Endothelial cell of umbilical vein (primary cell): Measurements from ENCODE around the gene PAM16. TPM values are rescaled to one million over a fixed set of nuclear protein-coding genes. Genes with fewer than 3 reads are reported as not detected.

Experiments used
- BruUV-seq: library from RNA; stranded (reverse); fragments of 400-500 nt; replicated peaks from 2 replicates; lab custom pipeline; 2021; lab: Mats Ljungman, UMichigan
- CTCF ChIA-PET: fragments of 300-600, 350-600 bp; sonication (Branson Sonifier 250); formaldehyde crosslinking; loops from one replicate; lab custom pipeline; 2021; ENCODE audit warnings: antibody characterized with exemption, inconsistent platforms; lab: Charles Lee
- POLR2A ChIA-PET: fragments of 300-600, 350-600 bp; sonication (Branson Sonifier 250); formaldehyde crosslinking; loops from one replicate; lab custom pipeline; 2021; ENCODE audit warnings: antibody characterized with exemption, inconsistent platforms; lab: Charles Lee
- DNase-seq: peaks from one replicate; pipeline ENCODE4 v3.0.0-alpha.2; 2011; ENCODE audit warnings: low read depth, low spot score
- FAIRE-seq: peaks from 2 replicates; lab custom pipeline; 2011; peaks lifted over from hg19 to GRCh38; lab: Jason Lieb, UNC
- H2AFZ ChIP-seq: 2 replicates; pipeline ENCODE4 v1.6.0; 2012; ENCODE audit warnings: low read depth, low read length, control low read depth, inconsistent platforms
- H3K27ac ChIP-seq: 2 replicates; pipeline ENCODE4 v1.5.1; 2011; ENCODE audit warnings: low read depth, mild to moderate bottlenecking, control low read depth, low read length, moderate library complexity; ENCODE audit not compliant: insufficient read depth
- H3K27me3 ChIP-seq, 2 experiments: 2 replicates each; pipeline versions ENCODE4 v1.6.0 to v1.6.1; 2011; ENCODE audit warnings: low read length in 2 of 2, mixed read lengths in 1 of 2; ENCODE audit not compliant: control insufficient read depth in 2 of 2, insufficient read depth in 2 of 2
- H3K36me3 ChIP-seq, 2 experiments: 2 replicates in 1 of 2; 3 replicates in 1 of 2; pipeline ENCODE4 v1.5.1; 2011; ENCODE audit warnings: low read length in 2 of 2, mild to moderate bottlenecking in 1 of 2, moderate library complexity in 1 of 2; ENCODE audit not compliant: control insufficient read depth in 2 of 2, insufficient read depth in 2 of 2; ENCODE audit errors: extremely low read depth in 1 of 2
- H3K4me1 ChIP-seq: 3 replicates; pipeline ENCODE4 v1.5.1; 2011; ENCODE audit warnings: mild to moderate bottlenecking, low read length; ENCODE audit not compliant: control insufficient read depth, insufficient read depth; ENCODE audit errors: extremely low read depth
- H3K4me2 ChIP-seq: 2 replicates; pipeline ENCODE4 v1.6.1; 2011; ENCODE audit warnings: low read length, control low read depth, mixed read lengths; ENCODE audit not compliant: insufficient read depth
- H3K4me3 ChIP-seq, 3 experiments: fragments of 200-600 bp in 1 of 3; sonication (generic), shearing (Covaris generic) in 1 of 3; replicated peaks in 1 of 3; 2 replicates each; pipeline ENCODE4 v1.5.1; 2011 to 2016; ENCODE audit warnings: control low read depth in 3 of 3, low read length in 3 of 3, mild to moderate bottlenecking in 2 of 3, inconsistent platforms in 1 of 3, low read depth in 1 of 3, moderate library complexity in 1 of 3; ENCODE audit not compliant: insufficient read depth in 1 of 3
- H3K79me2 ChIP-seq: 2 replicates; pipeline ENCODE4 v1.6.0; 2012; ENCODE audit warnings: low read length, inconsistent platforms; ENCODE audit not compliant: control insufficient read depth, insufficient read depth
- H3K9ac ChIP-seq: replicated peaks from 2 replicates; pipeline ENCODE3; 2011; ENCODE audit warnings: low read length, control low read depth; ENCODE audit not compliant: insufficient read depth; ENCODE audit errors: extremely low read depth
- H3K9me1 ChIP-seq: replicated peaks from 3 replicates; pipeline ENCODE4 v1.6.0; 2011; ENCODE audit warnings: mild to moderate bottlenecking, low read length; ENCODE audit not compliant: control insufficient read depth, insufficient read depth; ENCODE audit errors: extremely low read depth
- H3K9me3 ChIP-seq: replicated peaks from 2 replicates; pipeline ENCODE4 v1.5.1; 2012; ENCODE audit warnings: low read length, inconsistent platforms; ENCODE audit not compliant: control insufficient read depth, insufficient read depth
- H4K20me1 ChIP-seq: replicated peaks from 2 replicates; pipeline ENCODE3; 2011; ENCODE audit warnings: mild to moderate bottlenecking, low read length; ENCODE audit not compliant: control insufficient read depth, insufficient read depth; ENCODE audit errors: extremely low read depth
- EZH2 ChIP-seq: IDR thresholded peaks from 2 replicates; pipeline ENCODE4 v1.6.1; 2012; ENCODE audit warnings: borderline replicate concordance, low read depth, mild to moderate bottlenecking, moderate library complexity, low read length, inconsistent platforms; ENCODE audit not compliant: severe bottlenecking
- FOS ChIP-seq: IDR thresholded peaks from 2 replicates; pipeline ENCODE4 v1.6.1; 2011; ENCODE audit warnings: mild to moderate bottlenecking, low read length, moderate library complexity, borderline replicate concordance; ENCODE audit not compliant: insufficient read depth
- GATA2 ChIP-seq: IDR thresholded peaks from 2 replicates; pipeline ENCODE4 v1.7.0; 2011; ENCODE audit warnings: low read depth, mild to moderate bottlenecking, moderate library complexity, mixed read lengths, low read length; ENCODE audit not compliant: insufficient read length, insufficient read depth
- MYC ChIP-seq: IDR thresholded peaks from one replicate; pipeline ENCODE4 v1.6.1; 2011; ENCODE audit warnings: mild to moderate bottlenecking, low read depth, low read length
- POLR2A ChIP-seq: IDR thresholded peaks from 2 replicates; pipeline ENCODE4 v1.6.1; 2012; ENCODE audit warnings: low read depth, mild to moderate bottlenecking, control low read depth, low read length
- POLR2AphosphoS5 ChIP-seq: IDR thresholded peaks from 2 replicates; pipeline ENCODE4 v1.6.1; 2012; ENCODE audit warnings: low read depth, mild to moderate bottlenecking, control low read depth, low read length, moderate library complexity; ENCODE audit not compliant: insufficient read depth
- dilution Hi-C: fragments of 300-500 bp; cut with MboI; formaldehyde crosslinking; loops from one replicate; pipeline ENCODE4 v1.15.0; 2019; ENCODE audit warnings: low sequenced_read_pairs; ENCODE audit not compliant: extremely low pct_ligation_motif_present
- intact Hi-C: fragments of 100-400 bp; cut with micrococcal nuclease; formaldehyde crosslinking; loops from one replicate; pipeline ENCODE4 v1.10.0; 2022
- polyA plus RNA-seq, 4 experiments: library from polyadenylated mRNA; depleted of rRNA in 3 of 4; stranded (reverse) in 3 of 4; unstranded in 1 of 4; fragments of >200 nt; gene quantifications; 2 replicates each; pipeline versions ENCODE4 v1.2.1 to v1.2.3, GENCODE V29; 2011 to 2012; ENCODE audit warnings: missing spikeins in 1 of 4
- total RNA-seq: library from RNA; stranded (reverse); gene quantifications from 2 replicates; pipeline ENCODE4 v1.2.3, GENCODE V29; 2021
- TF ChIP-seq, protein P1 (sequence below), 2 donors: IDR thresholded peaks; 1 replicate in 1 of 2; 2 replicates in 1 of 2; pipeline ENCODE4 v1.5.1; 2011; ENCODE audit warnings: low read length in 2 of 2, mild to moderate bottlenecking in 2 of 2, moderate library complexity in 2 of 2, control low read depth in 1 of 2, inconsistent platforms in 1 of 2, low read depth in 1 of 2; ENCODE audit not compliant: insufficient read depth in 1 of 2; ENCODE audit errors: extremely low read depth in 1 of 2

PAM16 gene
- total and polyA plus RNA-seq, 2 donors (not counting 3 experiments of a cell fraction or from before 2014, with no cell fraction given): 40.0 to 67.2 TPM

- no peak overlapping the region for H3K9ac ChIP-seq
- intact Hi-C loops (no loop called here), dilution Hi-C loops (no loop called here)
- H4K20me1 ChIP-seq: no peaks in the 10 kb centered on the region
- FAIRE-seq (no peak), DNase-seq (no peak)
- no peak overlapping the region for H2AFZ ChIP-seq
- H3K4me3 ChIP-seq: no peak overlapping the region
- H3K9me3 ChIP-seq: no peaks in the 10 kb centered on the region
- no peaks in the 10 kb centered on the region for H3K9me1 ChIP-seq
- no peaks in the 10 kb centered on the region for H3K27me3 ChIP-seq
- TF ChIP-seq EZH2: no peak
- no peak for TF ChIP-seq MYC
- TF ChIP-seq GATA2: no peak
- TF ChIP-seq FOS: no peak
- no peak for TF ChIP-seq POLR2A
- TF ChIP-seq, protein P1, sequence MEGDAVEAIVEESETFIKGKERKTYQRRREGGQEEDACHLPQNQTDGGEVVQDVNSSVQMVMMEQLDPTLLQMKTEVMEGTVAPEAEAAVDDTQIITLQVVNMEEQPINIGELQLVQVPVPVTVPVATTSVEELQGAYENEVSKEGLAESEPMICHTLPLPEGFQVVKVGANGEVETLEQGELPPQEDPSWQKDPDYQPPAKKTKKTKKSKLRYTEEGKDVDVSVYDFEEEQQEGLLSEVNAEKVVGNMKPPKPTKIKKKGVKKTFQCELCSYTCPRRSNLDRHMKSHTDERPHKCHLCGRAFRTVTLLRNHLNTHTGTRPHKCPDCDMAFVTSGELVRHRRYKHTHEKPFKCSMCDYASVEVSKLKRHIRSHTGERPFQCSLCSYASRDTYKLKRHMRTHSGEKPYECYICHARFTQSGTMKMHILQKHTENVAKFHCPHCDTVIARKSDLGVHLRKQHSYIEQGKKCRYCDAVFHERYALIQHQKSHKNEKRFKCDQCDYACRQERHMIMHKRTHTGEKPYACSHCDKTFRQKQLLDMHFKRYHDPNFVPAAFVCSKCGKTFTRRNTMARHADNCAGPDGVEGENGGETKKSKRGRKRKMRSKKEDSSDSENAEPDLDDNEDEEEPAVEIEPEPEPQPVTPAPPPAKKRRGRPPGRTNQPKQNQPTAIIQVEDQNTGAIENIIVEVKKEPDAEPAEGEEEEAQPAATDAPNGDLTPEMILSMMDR (IDR thresholded peaks at IDR 0.05; ENCODE audit: extremely low read depth in 1 of 2, insufficient read depth in 1 of 2, low read depth in 1 of 2, low read length in 2 of 2): no peak
- TF ChIP-seq POLR2AphosphoS5: no peak
- CTCF ChIA-PET: interaction anchor here (1.2 kb wide), 1 partner anchor 37 kb away, joined by 3 read pairs; no protein-coding TSS in a partner anchor
- H3K36me3 ChIP-seq: peaks cover 0 to 18% of the 10 kb centered on the region in 2 experiments
- H3K79me2 ChIP-seq: no peaks in the 10 kb centered on the region
- H3K4me1 ChIP-seq: no peaks in the 10 kb centered on the region
- no peak overlapping the region for H3K4me2 ChIP-seq
- POLR2A ChIA-PET: interaction anchor here (0.7 kb wide), 1 partner anchor 173 kb away, joined by 8 read pairs; no protein-coding TSS in a partner anchor
- no TSS peak for BruUV-seq
- no peak overlapping the region for H3K27ac ChIP-seq
Observed at GRCh38 chr16:4365615-4366014, 14.5 kb upstream of the PAM16 start.
